Common myeloid progenitor, CD34-positive (primary cell): ENCODE results near the gene SEC14L3.

Experiments used
- CTCF ChIA-PET: fragments of 350-600 bp; sonication (Branson Sonifier 250); formaldehyde crosslinking; loops from one replicate; lab custom pipeline; 2021; ENCODE audit warnings: antibody characterized with exemption; lab: Charles Lee
- POLR2A ChIA-PET: fragments of 350-600 bp; sonication (Branson Sonifier 250); formaldehyde crosslinking; loops from one replicate; lab custom pipeline; 2021; ENCODE audit warnings: antibody characterized with exemption; lab: Charles Lee
- DNase-seq, 3 donors: peaks; one replicate each; pipeline versions ENCODE4 v3.0.0 to v3.0.0-alpha.2; 2013
- H3K27ac ChIP-seq, 2 experiments: 1 replicate in 1 of 2; 2 replicates in 1 of 2; pipeline ENCODE4 v1.7.0; 2013; ENCODE audit warnings: inconsistent platforms in 2 of 2, low read length in 2 of 2, mild to moderate bottlenecking in 2 of 2, low read depth in 1 of 2, moderate library complexity in 1 of 2; ENCODE audit not compliant: severe bottlenecking in 2 of 2, insufficient read depth in 1 of 2, poor library complexity in 1 of 2
- H3K27me3 ChIP-seq, 5 experiments: replicated peaks in 2 of 5; 1 replicate in 3 of 5; 2 replicates in 2 of 5; pipeline versions ENCODE4 v1.6.1 to v1.7.0; 2013; ENCODE audit warnings: low read length in 4 of 5, mild to moderate bottlenecking in 2 of 5, moderate library complexity in 2 of 5, inconsistent platforms in 1 of 5; ENCODE audit not compliant: insufficient read depth in 5 of 5, control insufficient read depth in 4 of 5
- H3K36me3 ChIP-seq, 4 experiments: 1 replicate in 2 of 4; 2 replicates in 2 of 4; pipeline versions ENCODE4 v1.6.1 to v1.7.0; 2013; ENCODE audit warnings: low read length in 3 of 4, control low read depth in 1 of 4, mild to moderate bottlenecking in 1 of 4; ENCODE audit not compliant: control insufficient read depth in 4 of 4, insufficient read depth in 4 of 4
- H3K4me1 ChIP-seq, 4 experiments: 1 replicate in 3 of 4; 2 replicates in 1 of 4; pipeline versions ENCODE4 v1.6.1 to v1.7.1; 2013; ENCODE audit warnings: low read length in 3 of 4, mild to moderate bottlenecking in 3 of 4, control low read depth in 1 of 4, inconsistent platforms in 1 of 4, moderate library complexity in 1 of 4; ENCODE audit not compliant: control insufficient read depth in 4 of 4, insufficient read depth in 4 of 4; ENCODE audit errors: control extremely low read depth in 1 of 4
- H3K4me3 ChIP-seq, 7 experiments: 1 replicate in 4 of 7; 2 replicates in 3 of 7; pipeline versions ENCODE4 v1.5.1 to v1.7.0; 2013; ENCODE audit warnings: mild to moderate bottlenecking in 7 of 7, low read length in 6 of 7, moderate library complexity in 6 of 7, inconsistent platforms in 2 of 7, low read depth in 2 of 7, control low read depth in 1 of 7; ENCODE audit not compliant: insufficient read depth in 4 of 7, control insufficient read depth in 1 of 7; ENCODE audit errors: extremely low read depth in 1 of 7
- H3K9me3 ChIP-seq, 5 experiments: 1 replicate in 4 of 5; 2 replicates in 1 of 5; pipeline versions ENCODE4 v1.6.1 to v1.7.1; 2013; ENCODE audit warnings: low read length in 4 of 5, mild to moderate bottlenecking in 2 of 5, inconsistent platforms in 1 of 5, low read depth in 1 of 5, moderate library complexity in 1 of 5; ENCODE audit not compliant: control insufficient read depth in 4 of 5, insufficient read depth in 2 of 5; ENCODE audit errors: control extremely low read depth in 1 of 5
- WGBS: methylation state at CpG from one replicate; pipeline ENCODE4 v1.1.5; 2013; ENCODE audit not compliant: insufficient coverage; 5-methylcytosine and 5-hydroxymethylcytosine counted together

The SEC14L3 gene

GRCh38 chr22:30486661-30487115, 14.9 kb upstream of the SEC14L3 start:
- Histone ChIP-seq H3K36me3 (no peaks in the 10 kb centered on the region), H3K4me3 (no peak overlapping the region), H3K27me3 (peaks cover 0 to 5% (median 0%) of the 10 kb centered on the region in 5 experiments), H3K4me1 (no peaks in the 10 kb centered on the region), H3K9me3 (no peaks in the 10 kb centered on the region), H3K27ac (no peak overlapping the region)
- no peak for DNase-seq
- 95% methylated on average over 5 of the region's 8 CpGs for WGBS
- POLR2A ChIA-PET = no interaction called here
- CTCF ChIA-PET = interaction anchor here (0.8 to 7.1 kb wide), 4 partner anchors 11 to 96 kb away, joined by 3 to 43 read pairs (median 5); no protein-coding TSS in a partner anchor

- DNase-seq = no peak
- Histone ChIP-seq H3K4me3 (no peak overlapping the region), H3K27ac (no peak overlapping the region), H3K4me1 (no peaks in the 10 kb centered on the region), H3K9me3 (no peaks in the 10 kb centered on the region), H3K36me3 (no peaks in the 10 kb centered on the region), H3K27me3 (peaks cover 0 to 5% (median 0%) of the 10 kb centered on the region in 5 experiments)
- CTCF ChIA-PET = interaction anchor here (0.6 to 7.1 kb wide), 9 partner anchors 11 to 746 kb away, joined by 3 to 43 read pairs (median 3); no protein-coding TSS in a partner anchor
- POLR2A ChIA-PET = no interaction called here
- 95% methylated on average over 5 of the region's 5 CpGs for WGBS
Observed at GRCh38 chr22:30486118-30486517, 14.3 kb upstream of the SEC14L3 start.

- Histone ChIP-seq H3K9me3 (no peaks in the 10 kb centered on the region), H3K27ac (no peak overlapping the region), H3K36me3 (no peaks in the 10 kb centered on the region), H3K27me3 (peaks cover 0 to 5% (median 0%) of the 10 kb centered on the region in 5 experiments), H3K4me1 (no peaks in the 10 kb centered on the region), H3K4me3 (no peak overlapping the region)
- WGBS = 44% methylated on average over 10 of the region's 18 CpGs
- ChIA-PET POLR2A (no interaction called here), CTCF (interaction anchor here (0.6 to 7.1 kb wide), 12 partner anchors 12 to 747 kb away, joined by 3 to 43 read pairs (median 4); partner anchors contain the start of gene RNF215)
- DNase-seq = peak; percentile 59 to 76 (median 71)
Observed at GRCh38 chr22:30485362-30485988, 13.7 kb upstream of the SEC14L3 start.

GRCh38 chr22:30483169-30483568, 11.4 kb upstream of the SEC14L3 start:
- CTCF ChIA-PET = interaction anchor here (3.7 to 7.1 kb wide), 2 partner anchors 38 to 92 kb away, joined by 23 to 43 read pairs; no protein-coding TSS in a partner anchor

GRCh38 chr22:30481711-30482110, 9.9 kb upstream of the SEC14L3 start:
- DNase-seq = no peak
- H3K9me3 ChIP-seq = no peaks in the 10 kb centered on the region
- 90% methylated on average over 4 of the region's 5 CpGs for WGBS
- H3K27ac ChIP-seq = no peak overlapping the region
- H3K27me3 ChIP-seq = peaks cover 0 to 4% (median 0%) of the 10 kb centered on the region in 5 experiments
- POLR2A ChIA-PET = no interaction called here
- CTCF ChIA-PET = no interaction called here
- H3K4me1 ChIP-seq = no peaks in the 10 kb centered on the region
- no peaks in the 10 kb centered on the region for H3K36me3 ChIP-seq
- H3K4me3 ChIP-seq = no peak overlapping the region

More at GRCh38 chr22:30483169-30483568, 11.4 kb upstream of the SEC14L3 start:
- POLR2A ChIA-PET = no interaction called here
- Histone ChIP-seq H3K36me3 (no peaks in the 10 kb centered on the region), H3K4me1 (no peaks in the 10 kb centered on the region), H3K9me3 (no peaks in the 10 kb centered on the region), H3K4me3 (no peak overlapping the region), H3K27ac (no peak overlapping the region), H3K27me3 (peaks cover 0 to 4% (median 0%) of the 10 kb centered on the region in 5 experiments)
- WGBS = 100% methylated on average over 1 of the region's 1 CpG
- no peak for DNase-seq

- H3K4me3 ChIP-seq = no peak overlapping the region
- H3K27me3 ChIP-seq = peaks cover 0 to 4% (median 0%) of the 10 kb centered on the region in 5 experiments
- CTCF ChIA-PET = interaction anchor here (1.1 to 1.6 kb wide), 3 partner anchors 9 to 89 kb away, joined by 3 to 4 read pairs (median 3); no protein-coding TSS in a partner anchor
- no peaks in the 10 kb centered on the region for H3K9me3 ChIP-seq
- H3K4me1 ChIP-seq = no peaks in the 10 kb centered on the region
- no peak for DNase-seq
- no CpG with 5 or more reads among the region's 2 CpGs for whole genome bisulfite sequencing
- POLR2A ChIA-PET = no interaction called here
- H3K36me3 ChIP-seq = no peaks in the 10 kb centered on the region
- H3K27ac ChIP-seq = no peak overlapping the region
Observed at GRCh38 chr22:30479981-30480380, 8.2 kb upstream of the SEC14L3 start.
